GM12865 (cell line): ENCODE data around the gene PTPRH.

Experiments used
- DNase-seq: peaks from one replicate; pipeline ENCODE4 v3.0.0; 2010; ENCODE audit warnings: low read depth
- H3K4me3 ChIP-seq: 2 replicates; pipeline ENCODE4 v1.5.1; 2011; ENCODE audit warnings: mild to moderate bottlenecking, low read depth, low read length, control low read depth
- TF ChIP-seq, protein P1 (sequence below): IDR thresholded peaks from 2 replicates; pipeline ENCODE4 v1.5.1; 2011; ENCODE audit warnings: low read length, control low read depth, low read depth, inconsistent platforms; ENCODE audit not compliant: insufficient read depth; ENCODE audit errors: missing control alignments

Gene PTPRH

DNA sequence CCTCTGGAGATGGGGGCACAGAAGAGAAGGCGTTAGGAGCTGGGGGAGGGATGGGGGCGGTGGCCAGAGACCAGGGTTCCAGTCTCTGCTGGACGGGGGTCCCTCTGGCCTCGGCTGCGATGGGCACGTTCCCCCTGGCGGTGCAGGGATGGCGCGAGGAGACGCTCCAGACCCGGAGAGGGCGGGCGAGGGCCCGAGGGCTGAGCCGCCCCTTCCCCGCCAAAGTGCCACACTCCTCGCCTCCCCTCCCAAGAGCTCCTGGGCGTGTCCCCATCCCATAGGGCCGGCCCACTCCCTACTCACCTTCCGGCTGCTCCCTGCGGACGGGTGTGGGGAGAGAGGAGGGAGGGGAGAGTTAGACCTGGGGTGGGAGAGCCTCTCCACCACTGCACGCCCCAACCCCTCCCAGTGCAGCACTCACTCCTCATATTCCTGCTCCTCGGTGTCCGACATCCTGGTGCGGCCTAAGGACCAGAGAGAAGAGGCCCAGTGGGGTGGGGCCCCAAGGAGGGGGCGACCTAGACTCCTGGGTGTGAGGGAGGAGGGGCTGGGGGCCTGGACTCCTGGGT, 62.5 kb downstream of the PTPRH start:
- H3K4me3 ChIP-seq: no peak overlapping the region
- DNase-seq: no peak
- TF ChIP-seq, protein P1, sequence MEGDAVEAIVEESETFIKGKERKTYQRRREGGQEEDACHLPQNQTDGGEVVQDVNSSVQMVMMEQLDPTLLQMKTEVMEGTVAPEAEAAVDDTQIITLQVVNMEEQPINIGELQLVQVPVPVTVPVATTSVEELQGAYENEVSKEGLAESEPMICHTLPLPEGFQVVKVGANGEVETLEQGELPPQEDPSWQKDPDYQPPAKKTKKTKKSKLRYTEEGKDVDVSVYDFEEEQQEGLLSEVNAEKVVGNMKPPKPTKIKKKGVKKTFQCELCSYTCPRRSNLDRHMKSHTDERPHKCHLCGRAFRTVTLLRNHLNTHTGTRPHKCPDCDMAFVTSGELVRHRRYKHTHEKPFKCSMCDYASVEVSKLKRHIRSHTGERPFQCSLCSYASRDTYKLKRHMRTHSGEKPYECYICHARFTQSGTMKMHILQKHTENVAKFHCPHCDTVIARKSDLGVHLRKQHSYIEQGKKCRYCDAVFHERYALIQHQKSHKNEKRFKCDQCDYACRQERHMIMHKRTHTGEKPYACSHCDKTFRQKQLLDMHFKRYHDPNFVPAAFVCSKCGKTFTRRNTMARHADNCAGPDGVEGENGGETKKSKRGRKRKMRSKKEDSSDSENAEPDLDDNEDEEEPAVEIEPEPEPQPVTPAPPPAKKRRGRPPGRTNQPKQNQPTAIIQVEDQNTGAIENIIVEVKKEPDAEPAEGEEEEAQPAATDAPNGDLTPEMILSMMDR: no peak

DNA sequence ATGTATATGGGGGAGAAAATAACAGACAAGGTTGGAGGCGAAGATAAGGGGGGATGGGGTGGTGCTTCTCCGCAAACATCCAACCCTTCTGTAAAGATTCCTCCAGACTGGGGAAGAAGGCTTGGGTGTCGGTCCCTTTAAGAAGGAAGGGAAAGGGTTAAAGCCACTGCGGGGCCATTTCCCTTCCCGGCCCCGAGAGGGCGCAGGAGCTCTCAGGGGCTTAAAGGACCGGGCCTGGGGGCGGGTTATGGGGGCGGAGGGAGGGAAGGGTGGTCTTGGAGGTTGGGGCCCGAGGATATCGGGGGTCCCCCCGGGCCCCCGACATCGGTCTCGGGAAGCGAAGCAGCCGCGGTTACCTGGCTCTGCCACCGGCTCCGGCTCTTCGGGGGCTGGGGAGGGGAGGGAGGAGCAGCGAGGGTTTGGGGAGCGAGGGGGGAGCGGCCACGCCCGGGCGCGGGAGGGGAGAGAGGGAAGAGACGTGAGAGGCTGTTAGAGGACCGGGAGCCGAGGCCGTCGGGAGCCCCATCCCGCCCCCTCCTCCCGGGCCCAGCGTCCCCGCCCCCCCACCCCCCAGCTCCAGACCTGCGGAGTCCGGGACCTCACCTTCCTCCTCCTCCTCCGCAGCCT, 63.1 kb downstream of the PTPRH start:
- TF ChIP-seq, protein P1: peak; percentile 52
- H3K4me3 ChIP-seq: no peak overlapping the region
- DNase-seq: no peak

DNA sequence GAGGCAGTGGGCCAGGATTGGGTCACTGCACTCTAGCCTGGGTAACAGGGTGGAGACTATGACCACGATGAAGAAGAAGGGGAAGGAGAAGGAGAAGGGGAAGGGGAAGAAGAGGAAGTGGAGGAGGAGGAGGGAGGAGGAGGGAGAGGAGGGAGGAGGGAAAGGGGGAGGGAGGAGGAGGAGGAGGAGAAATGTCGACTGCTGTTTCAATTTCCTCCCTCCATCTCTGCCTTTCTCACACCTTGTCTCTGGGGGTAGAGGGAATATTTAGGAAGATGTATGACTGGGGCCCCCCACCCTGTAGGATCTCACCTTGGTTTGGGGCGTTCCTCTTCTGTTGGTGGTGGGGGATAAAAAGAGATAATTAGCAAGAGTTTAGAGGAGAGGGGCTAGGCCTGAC, 64.1 kb downstream of the PTPRH start:
- DNase-seq: no peak
- H3K4me3 ChIP-seq: no peak overlapping the region
- TF ChIP-seq, protein P1: no peak

- DNase-seq: no peak
- no peak overlapping the region for H3K4me3 ChIP-seq
- TF ChIP-seq, protein P1: no peak
Measured at GRCh38 chr19:55141696-55142095, 67.6 kb downstream of the PTPRH start.

- no peak for DNase-seq
- H3K4me3 ChIP-seq: no peak overlapping the region
- TF ChIP-seq, protein P1: no peak
Measured at GRCh38 chr19:55137915-55138314, 71.4 kb downstream of the PTPRH start.

DNA sequence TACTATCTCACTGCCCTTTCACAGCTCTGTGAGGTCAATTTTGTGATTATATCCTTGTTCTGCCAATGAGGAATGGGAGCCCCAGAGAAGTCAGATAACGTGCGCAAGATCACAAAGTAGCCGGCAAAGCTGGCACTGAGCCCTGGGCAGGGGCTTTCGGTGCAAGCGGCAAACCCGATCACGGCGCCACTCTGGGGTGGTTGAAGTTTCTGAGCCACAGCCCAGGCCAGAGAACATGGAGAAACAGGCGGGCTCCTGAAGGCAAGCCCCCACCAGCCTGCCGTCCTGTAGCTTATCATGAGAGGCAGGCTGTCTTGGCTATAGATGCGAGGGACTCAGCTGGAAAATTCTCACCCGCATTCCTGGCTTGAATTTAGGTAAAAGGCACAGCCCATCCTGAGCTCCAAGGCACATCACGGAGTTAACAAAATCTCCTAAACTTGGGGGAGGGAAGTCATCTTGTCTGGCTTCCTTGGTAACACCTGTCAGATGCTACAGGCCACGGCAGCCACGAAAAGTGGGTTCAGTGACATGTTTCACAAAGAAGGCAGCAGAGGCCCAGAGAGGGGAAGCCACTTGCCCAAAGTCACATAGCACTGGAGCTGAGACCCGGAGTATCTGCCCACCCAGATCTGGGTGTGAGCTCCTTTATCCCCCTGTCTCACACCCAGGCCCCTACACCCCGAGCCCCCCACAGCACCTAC, 72.8 kb downstream of the PTPRH start:
- TF ChIP-seq, protein P1: no peak
- DNase-seq: no peak
- no peak overlapping the region for H3K4me3 ChIP-seq

DNA sequence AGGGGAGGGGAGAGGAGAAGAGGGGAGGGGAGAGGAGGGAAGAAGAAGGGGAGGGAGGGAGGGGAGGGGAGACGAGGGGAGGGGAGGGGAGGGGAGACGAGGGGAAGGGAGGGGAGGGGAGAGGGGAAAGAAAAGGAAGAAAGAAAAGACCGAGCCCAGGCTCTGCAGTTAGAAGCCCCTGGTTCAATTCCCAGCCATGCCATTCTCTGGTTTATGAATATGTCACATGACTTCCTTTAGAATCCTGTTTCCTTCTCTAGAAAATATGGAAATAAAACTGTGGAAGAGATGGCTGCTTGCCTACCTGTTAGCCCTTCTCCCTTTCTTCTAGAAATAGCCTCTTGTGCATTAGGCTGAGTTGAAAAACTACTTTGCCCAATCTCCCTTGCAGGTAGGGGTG, 74.6 kb downstream of the PTPRH start:
- no peak for DNase-seq
- TF ChIP-seq, protein P1: no peak
- no peak overlapping the region for H3K4me3 ChIP-seq
